Sciatic nerve (tissue), 2 donors: ENCODE data around the gene NRIP1. TPM values are rescaled to one million over a fixed set of nuclear protein-coding genes. Genes with fewer than 3 reads are reported as not detected.

Source experiments
- ATAC-seq: fragments of 200-7000 bp; cut with Tn5 transposase; one replicate; pipeline ENCODE4 v1.9.1; 2020; ENCODE audit warnings: mild to moderate bottlenecking, moderate library complexity
- DNase-seq: peaks from one replicate; pipeline ENCODE4 v3.0.0-alpha.2; 2020; ENCODE audit warnings: low spot score
- intact Hi-C: fragments of 100-400 bp; cut with DNase I; formaldehyde crosslinking; loops from one replicate; pipeline ENCODE4 v1.14.2; 2022
- total RNA-seq: library from RNA; stranded (reverse); fragmentation: NEBNext Ultra II Directional; extraction: Animal tissue kit (Norgen Biotek cat#: 25700); gene quantifications from one replicate; pipeline ENCODE4 v1.2.1, GENCODE V29; 2021
- donor health status: DM: no; HTN: no; CAD: no.
- donor health status: DM: no; HTN: no; CAD: no.

The NRIP1 gene
- total RNA-seq, result 59.6 TPM

GRCh38 chr21:15064576-15065391 lies at the start of gene NRIP1:
Gene NRIP1, minus strand, starts transcription at chr21:15065000. Its CDS starts 96,808 bp downstream, at chr21:14968192.
- intact Hi-C loops, result no loop called here
- peak; percentile 94 for ATAC-seq

GRCh38 chr21:15112858-15113257 lies 48.1 kb upstream of the NRIP1 start:
- intact Hi-C loops, result no loop called here
- ATAC-seq (no peak), DNase-seq (no peak)

More at GRCh38 chr21:15064576-15065391, at the start of gene NRIP1:
- DNase-seq, result peak; percentile 95

GRCh38 chr21:15108801-15109200 lies 44.0 kb upstream of the NRIP1 start:
- ATAC-seq (no peak), DNase-seq (no peak)
- intact Hi-C loops, result loop anchor here (10.0 kb wide), 1 partner anchor 464 kb away; no protein-coding TSS in a partner anchor

- intact Hi-C loops, result loop anchor here (10.0 kb wide), 1 partner anchor 460 kb away; no protein-coding TSS in a partner anchor
- ATAC-seq (no peak), DNase-seq (no peak)
Measured at GRCh38 chr21:15104470-15104869, 39.7 kb upstream of the NRIP1 start.

- DNase-seq (no peak), ATAC-seq (no peak)
- intact Hi-C loops, result no loop called here
Measured at GRCh38 chr21:15098908-15099307, 34.1 kb upstream of the NRIP1 start.

GRCh38 chr21:15098181-15098580 lies 33.4 kb upstream of the NRIP1 start:
- intact Hi-C loops, result no loop called here
- DNase-seq (no peak), ATAC-seq (no peak)

- ATAC-seq (no peak), DNase-seq (no peak)
- intact Hi-C loops, result no loop called here
Measured at GRCh38 chr21:15097580-15097979, 32.8 kb upstream of the NRIP1 start.

GRCh38 chr21:15096146-15096545 lies 31.3 kb upstream of the NRIP1 start:
- intact Hi-C loops, result no loop called here
- ATAC-seq, result no peak
- no peak for DNase-seq

- no peak for DNase-seq
- intact Hi-C loops, result no loop called here
- no peak for ATAC-seq
Measured at GRCh38 chr21:15095326-15095725, 30.5 kb upstream of the NRIP1 start.

- no peak for ATAC-seq
- no peak for DNase-seq
- intact Hi-C loops, result no loop called here
Measured at GRCh38 chr21:15094706-15095105, 29.9 kb upstream of the NRIP1 start.

GRCh38 chr21:15093216-15093615 lies 28.4 kb upstream of the NRIP1 start:
- ATAC-seq (no peak), DNase-seq (no peak)
- intact Hi-C loops, result no loop called here

GRCh38 chr21:15092745-15093144 lies 27.9 kb upstream of the NRIP1 start:
- no peak for DNase-seq
- no peak for ATAC-seq
- intact Hi-C loops, result no loop called here

- intact Hi-C loops, result no loop called here
- no peak for ATAC-seq
Measured at GRCh38 chr21:15090390-15090789, 25.6 kb upstream of the NRIP1 start.

GRCh38 chr21:15088488-15088887 lies 23.7 kb upstream of the NRIP1 start:
- intact Hi-C loops, result no loop called here
- ATAC-seq, result no peak
- no peak for DNase-seq

More at GRCh38 chr21:15090390-15090789, 25.6 kb upstream of the NRIP1 start:
- DNase-seq, result no peak

- intact Hi-C loops, result no loop called here
- ATAC-seq (no peak), DNase-seq (no peak)
Measured at GRCh38 chr21:15084668-15085067, 19.9 kb upstream of the NRIP1 start.

- ATAC-seq (no peak), DNase-seq (no peak)
- intact Hi-C loops, result no loop called here
Measured at GRCh38 chr21:15080526-15080925, 15.7 kb upstream of the NRIP1 start.

GRCh38 chr21:15079269-15079668 lies 14.5 kb upstream of the NRIP1 start:
- ATAC-seq, result no peak
- DNase-seq, result no peak
- intact Hi-C loops, result no loop called here

GRCh38 chr21:15078180-15078579 lies 13.4 kb upstream of the NRIP1 start:
- DNase-seq, result no peak
- no peak for ATAC-seq
- intact Hi-C loops, result no loop called here

- no peak for DNase-seq
Measured at GRCh38 chr21:15077529-15078145, 12.8 kb upstream of the NRIP1 start.

GRCh38 chr21:15076730-15077129 lies 11.9 kb upstream of the NRIP1 start:
- intact Hi-C loops, result no loop called here
- DNase-seq (no peak), ATAC-seq (no peak)

More at GRCh38 chr21:15077529-15078145, 12.8 kb upstream of the NRIP1 start:
- intact Hi-C loops, result no loop called here
- no peak for ATAC-seq
